ENCODE results near the gene LENG8.

GRCh38 chr19:54460230-54461005 lies 11.4 kb downstream of the LENG8 start:
- TF ChIP-seq CTCF (IDR thresholded peaks at IDR 0.05) (no peak), POLR2A (IDR thresholded peaks at IDR 0.05) (no peak)

Data from adrenal gland (tissue), 5 donors.